Kidney (tissue), 14 donors: Measurements from ENCODE around the gene FKBP9. TPM values are rescaled to one million over a fixed set of nuclear protein-coding genes. Genes with fewer than 3 reads are reported as not detected.
"Not testable (repeated sequence)": the region's sequence is repeated elsewhere in the genome, so short reads cannot be mapped to it uniquely, and the experiment has no call there.

ENCODE experiments used
- DNase-seq, 5 donors: peaks; one replicate each; pipeline ENCODE4 v3.0.0-alpha.2; 2013 to 2020
- FAIRE-seq: peaks from 2 replicates; lab custom pipeline; 2012; peaks lifted over from hg19 to GRCh38; lab: Jason Lieb, UNC
- H3K27ac ChIP-seq, 2 donors: one replicate each; pipeline ENCODE4 v1.7.0; 2013; ENCODE audit warnings: low read depth in 2 of 2, low read length in 2 of 2, inconsistent platforms in 1 of 2
- H3K27me3 ChIP-seq: one replicate; pipeline ENCODE4 v1.7.1; 2013; ENCODE audit warnings: low read length, inconsistent platforms; ENCODE audit not compliant: control insufficient read depth, insufficient read depth
- H3K36me3 ChIP-seq, 3 donors: one replicate each; pipeline versions ENCODE4 v1.7.0 to v1.7.1; 2013; ENCODE audit warnings: low read length in 3 of 3, control low read depth in 1 of 3, inconsistent platforms in 1 of 3; ENCODE audit not compliant: insufficient read depth in 3 of 3, control insufficient read depth in 2 of 3
- H3K4me1 ChIP-seq, 3 donors: one replicate each; pipeline versions ENCODE4 v1.7.0 to v1.7.1; 2013; ENCODE audit warnings: low read length in 3 of 3, inconsistent platforms in 1 of 3, low read depth in 1 of 3; ENCODE audit not compliant: control insufficient read depth in 2 of 3, insufficient read depth in 2 of 3
- H3K4me3 ChIP-seq, 3 donors: one replicate each; pipeline versions ENCODE4 v1.7.0 to v1.8.1; 2013; ENCODE audit warnings: low read length in 3 of 3, control low read depth in 1 of 3, inconsistent platforms in 1 of 3
- H3K9ac ChIP-seq, 3 donors: one replicate each; pipeline versions ENCODE4 v1.7.0 to v1.7.1; 2013; ENCODE audit warnings: low read length in 3 of 3, control low read depth in 1 of 3, inconsistent platforms in 1 of 3
- H3K9me3 ChIP-seq, 3 donors: one replicate each; pipeline versions ENCODE4 v1.7.0 to v1.7.1; 2013; ENCODE audit warnings: low read length in 3 of 3, control low read depth in 1 of 3, inconsistent platforms in 1 of 3; ENCODE audit not compliant: control insufficient read depth in 2 of 3, insufficient read depth in 1 of 3
- CTCF ChIP-seq: IDR thresholded peaks from 3 replicates; pipeline ENCODE4 v1.5.1; 2012; ENCODE audit warnings: mild to moderate bottlenecking, moderate library complexity, borderline replicate concordance; ENCODE audit not compliant: insufficient read depth; ENCODE audit errors: extremely low read depth
- intact Hi-C: fragments of 100-400 bp; cut with DNase I; formaldehyde crosslinking; loops from one replicate; pipeline ENCODE4 v1.11.1; 2022
- polyA plus RNA-seq: library from polyadenylated mRNA; stranded (reverse); fragments of 350-450 nt; fragmentation: Illumina TruSeq; extraction: RNeasy Lipid Tissue Mini Kit (QIAGEN cat#74804); gene quantifications from one replicate; pipeline ENCODE4 v1.2.3, GENCODE V29; 2014; ENCODE audit warnings: low read depth, low replicate concordance; ENCODE audit not compliant: insufficient read depth
- total RNA-seq: library from RNA; stranded (reverse); fragmentation: NEBNext Ultra II Directional; extraction: Animal tissue kit (Norgen Biotek cat#: 25700); gene quantifications from one replicate; pipeline ENCODE4 v1.2.1, GENCODE V29; 2021
- donor health status: control.
- donor health status: control.
- donor health status: control.
- donor health status: control.
- donor health status: control.
- donor health status: DM: yes; HTN: yes; CAD: no.
- donor health status: Normal renal cell carcinoma (clear cell type).

Gene FKBP9
- total and polyA plus RNA-seq, 2 donors from 2014 or later: 55.1 to 109 TPM

GRCh38 chr7:33005690-33006089, 48.5 kb downstream of the FKBP9 start:
- H3K4me3 ChIP-seq, FAIRE-seq, H3K36me3 ChIP-seq, H3K27ac ChIP-seq, H3K27me3 ChIP-seq, DNase-seq, H3K9ac ChIP-seq, H3K4me1 ChIP-seq, intact Hi-C loops, H3K9me3 ChIP-seq: not testable (repeated sequence)

DNA sequence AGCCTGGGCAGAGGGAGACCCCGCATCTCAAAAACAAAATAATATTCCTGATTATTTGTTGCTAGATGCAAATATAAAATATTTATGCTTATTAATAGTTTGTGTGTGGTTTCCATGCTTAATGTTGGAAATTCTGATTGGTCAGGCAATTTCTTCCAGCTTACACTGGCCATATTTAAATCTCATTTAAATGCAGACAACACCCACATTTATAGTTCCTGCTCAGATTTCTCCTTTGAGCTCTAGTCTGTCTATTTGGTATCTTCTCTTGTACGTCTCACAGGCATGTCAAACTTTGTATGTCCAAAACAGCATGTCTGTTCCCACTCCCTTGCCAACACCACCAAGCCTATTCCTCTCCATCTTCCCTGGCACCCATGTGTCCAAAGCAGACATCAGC, 52.5 kb downstream of the FKBP9 start:
- no peak overlapping the region for H3K27ac ChIP-seq
- intact Hi-C loops: no loop called here
- FAIRE-seq (no peak), DNase-seq (no peak)
- no peak for TF ChIP-seq CTCF
- no peaks in the 10 kb centered on the region for H3K27me3 ChIP-seq
- H3K4me3 ChIP-seq: no peak overlapping the region
- no peaks in the 10 kb centered on the region for H3K9me3 ChIP-seq
- no peak overlapping the region for H3K9ac ChIP-seq
- no peaks in the 10 kb centered on the region for H3K4me1 ChIP-seq
- H3K36me3 ChIP-seq: peaks cover 0 to 3% (median 0%) of the 10 kb centered on the region in 3 donors

GRCh38 chr7:33012364-33012763, 55.1 kb downstream of the FKBP9 start:
- H3K9ac ChIP-seq: no peak overlapping the region
- no peak overlapping the region for H3K27ac ChIP-seq
- intact Hi-C loops: no loop called here
- no peaks in the 10 kb centered on the region for H3K27me3 ChIP-seq
- no peak for DNase-seq
- H3K9me3 ChIP-seq: no peaks in the 10 kb centered on the region
- no peak for FAIRE-seq
- peaks cover 0 to 8% (median 3%) of the 10 kb centered on the region in 3 donors for H3K36me3 ChIP-seq
- TF ChIP-seq CTCF: no peak
- no peaks in the 10 kb centered on the region for H3K4me1 ChIP-seq
- no peak overlapping the region for H3K4me3 ChIP-seq

GRCh38 chr7:33024189-33024757, 67.0 kb downstream of the FKBP9 start:
- H3K36me3 ChIP-seq: peaks cover 0 to 5% (median 0%) of the 10 kb centered on the region in 3 donors
- H3K4me3 ChIP-seq: no peak overlapping the region
- FAIRE-seq (no peak), DNase-seq (no peak)
- TF ChIP-seq CTCF: no peak
- no peak overlapping the region for H3K9ac ChIP-seq
- intact Hi-C loops: no loop called here
- no peaks in the 10 kb centered on the region for H3K9me3 ChIP-seq
- H3K27me3 ChIP-seq: no peaks in the 10 kb centered on the region
- H3K4me1 ChIP-seq: no peaks in the 10 kb centered on the region
- no peak overlapping the region for H3K27ac ChIP-seq
